HepG2 (cell line): ENCODE measurements around the gene ABCB6. TPM values are rescaled to one million over a fixed set of nuclear protein-coding genes. Genes with fewer than 3 reads are reported as not detected.

Experiments
- CCAR2 ChIP-seq: fragments of 200-400 bp; formaldehyde crosslinking; optimal IDR thresholded peaks from 2 replicates; pipeline ENCODE3; 2018; ENCODE audit warnings: low read depth, mild to moderate bottlenecking, low read length, moderate library complexity
- CREB1 ChIP-seq, 2 experiments: fragments of 450-650 bp in 1 of 2; IDR thresholded peaks; 2 replicates each; pipeline ENCODE4 v1.6.1; 2016 to 2017; ENCODE audit warnings: control low read depth in 1 of 2, mild to moderate bottlenecking in 1 of 2, missing compliant biosample characterization in 1 of 2, missing genetic modification characterization in 1 of 2
- EHMT2 ChIP-seq: fragments of 200-600 bp; sonication (generic); IDR thresholded peaks from 2 replicates; pipeline ENCODE4 v1.7.0; 2017; ENCODE audit warnings: antibody characterized with exemption, low read depth, low read length, borderline replicate concordance
- ETV5 ChIP-seq: IDR thresholded peaks from 2 replicates; pipeline ENCODE4 v1.6.1; 2018; ENCODE audit warnings: missing biosample characterization, missing genetic modification reagents, inconsistent platforms, borderline replicate concordance
- HCFC1 ChIP-seq: fragments of 150-350 bp; IDR thresholded peaks from 2 replicates; pipeline ENCODE4 v1.6.1; 2014; ENCODE audit warnings: low read depth, low read length
- KDM1A ChIP-seq: IDR thresholded peaks from 2 replicates; pipeline ENCODE4 v1.6.1; 2016; ENCODE audit warnings: missing compliant biosample characterization
- KDM5B ChIP-seq: sonication (generic); formaldehyde crosslinking; IDR thresholded peaks from 2 replicates; pipeline ENCODE4 v1.4.0; 2020; ENCODE audit warnings: missing genetic modification reagents, mild to moderate bottlenecking, borderline replicate concordance
- POGZ ChIP-seq: sonication (generic); formaldehyde crosslinking; IDR thresholded peaks from 2 replicates; pipeline ENCODE4 v1.4.0; 2020; ENCODE audit warnings: mild to moderate bottlenecking, missing genetic modification reagents
- POLR2AphosphoS5 ChIP-seq: IDR thresholded peaks from 2 replicates; pipeline ENCODE4 v1.6.1; 2012; ENCODE audit warnings: low read depth, low read length
- RFXAP ChIP-seq: sonication (generic); formaldehyde crosslinking; IDR thresholded peaks from 2 replicates; pipeline ENCODE4 v1.4.0; 2020; ENCODE audit warnings: missing genetic modification reagents, borderline replicate concordance
- ZFP37 ChIP-seq: sonication (generic); formaldehyde crosslinking; IDR thresholded peaks from 2 replicates; pipeline ENCODE4 v1.4.0; 2020; ENCODE audit warnings: missing genetic modification reagents, borderline replicate concordance
- ZFP82 ChIP-seq: sonication (generic); formaldehyde crosslinking; IDR thresholded peaks from 2 replicates; pipeline ENCODE4 v1.5.1; 2020; ENCODE audit warnings: mild to moderate bottlenecking, missing genetic modification reagents, borderline replicate concordance
- ZNF33B ChIP-seq: sonication (generic); formaldehyde crosslinking; IDR thresholded peaks from 2 replicates; pipeline ENCODE4 v1.5.1; 2020; ENCODE audit warnings: mild to moderate bottlenecking, missing genetic modification reagents
- ZNF354B ChIP-seq: sonication (generic); formaldehyde crosslinking; IDR thresholded peaks from 2 replicates; pipeline ENCODE4 v1.8.0; 2022; ENCODE audit warnings: mild to moderate bottlenecking, missing genetic modification reagents
- ZNF564 ChIP-seq: sonication (generic); formaldehyde crosslinking; IDR thresholded peaks from 2 replicates; pipeline ENCODE4 v1.8.1; 2023; ENCODE audit warnings: mild to moderate bottlenecking, missing genetic modification reagents
- polyA plus RNA-seq, 8 experiments: library from polyadenylated mRNA; depleted of rRNA in 3 of 8; stranded (reverse) in 7 of 8; unstranded in 1 of 8; fragments of >200 nt; fragmentation: Illumina TruSeq in 4 of 8; extraction: Trizol in 4 of 8; gene quantifications; 2 replicates each; pipeline versions ENCODE4 v1.2.1 to v1.2.3, GENCODE V29; 2011 to 2016; ENCODE audit warnings: low read depth in 4 of 8, missing spikeins in 1 of 8, mixed read lengths in 1 of 8; ENCODE audit not compliant: insufficient read depth in 1 of 8
- total RNA-seq, 5 experiments: library from RNA; depleted of rRNA; stranded (reverse); fragments of >200 nt; fragmentation: Illumina TruSeq; extraction: Trizol; gene quantifications; 2 replicates each; pipeline ENCODE4 v1.2.3, GENCODE V29; 2016; ENCODE audit warnings: low read depth in 1 of 5
- TF ChIP-seq, protein P1 (sequence below): sonication (generic); formaldehyde crosslinking; conservative IDR thresholded peaks from 2 replicates; pipeline ENCODE4 v1.4.0; 2020; ENCODE audit warnings: missing genetic modification reagents
- TF ChIP-seq, protein P2 (sequence below): sonication (generic); formaldehyde crosslinking; IDR thresholded peaks from 2 replicates; pipeline ENCODE4 v1.8.0; 2022; ENCODE audit warnings: mild to moderate bottlenecking, missing genetic modification reagents
- TF ChIP-seq, protein P3 (sequence below): sonication (generic); formaldehyde crosslinking; IDR thresholded peaks from 2 replicates; pipeline ENCODE4 v1.8.0; 2022; ENCODE audit warnings: mild to moderate bottlenecking, missing genetic modification reagents, moderate library complexity
- TF ChIP-seq, protein P4 (sequence below): IDR thresholded peaks from 2 replicates; pipeline ENCODE4 v1.6.1; 2016; ENCODE audit warnings: mild to moderate bottlenecking, missing biosample characterization, missing genetic modification reagents
- TF ChIP-seq, protein P5 (sequence below): sonication (generic); formaldehyde crosslinking; IDR thresholded peaks from 2 replicates; pipeline ENCODE4 v1.4.0; 2020; ENCODE audit warnings: missing genetic modification reagents
- TF ChIP-seq, protein P6 (sequence below): sonication (generic); formaldehyde crosslinking; IDR thresholded peaks from 2 replicates; pipeline ENCODE4 v1.4.0; 2020; ENCODE audit warnings: mild to moderate bottlenecking, missing genetic modification reagents

Gene ABCB6
- total and polyA plus RNA-seq, 2 of the 13 experiments (the other 11 are each of a cell fraction or from before 2014, with no cell fraction given) = 91.1 to 137 TPM

DNA sequence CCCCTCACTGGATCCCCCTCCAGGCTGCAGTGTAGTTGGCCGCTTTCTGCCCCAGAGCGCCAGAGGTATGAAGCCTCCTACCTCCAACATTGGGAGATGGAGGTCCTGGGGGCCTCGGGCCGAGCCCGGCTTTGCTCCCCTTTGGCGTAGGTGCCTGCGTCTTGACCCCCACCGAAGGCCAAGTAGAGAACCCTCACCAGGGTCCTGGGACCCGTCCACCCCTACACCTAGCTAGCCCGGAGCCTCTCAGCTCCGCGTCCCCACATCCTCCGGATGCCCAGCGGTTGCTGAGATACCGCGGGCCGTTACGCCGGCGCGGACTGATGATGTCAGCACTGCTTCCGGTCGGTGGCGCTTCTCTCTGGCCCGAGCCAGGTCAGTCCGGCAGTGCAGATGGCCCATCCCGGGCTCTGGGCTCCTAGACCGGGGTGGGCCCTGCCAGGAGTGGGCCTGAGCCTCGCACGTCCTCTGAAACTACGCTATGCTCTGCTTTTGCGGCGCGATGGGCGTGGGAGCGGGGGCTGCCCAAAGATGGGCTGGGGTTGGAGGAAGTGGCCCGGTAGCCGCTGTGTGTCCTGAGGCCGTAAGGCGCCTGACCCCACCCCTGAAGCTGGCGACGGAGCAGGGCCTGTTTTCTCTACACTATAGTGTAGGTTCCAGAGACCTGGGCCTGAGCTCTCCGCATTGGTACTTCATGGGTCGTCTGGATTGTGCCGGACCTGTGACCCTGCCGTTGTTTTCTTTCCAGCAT is 26.6 kb upstream of the ABCB6 start, which contains the start of the genes GLB1L and STK16 (continued):
- TF ChIP-seq, protein P1, sequence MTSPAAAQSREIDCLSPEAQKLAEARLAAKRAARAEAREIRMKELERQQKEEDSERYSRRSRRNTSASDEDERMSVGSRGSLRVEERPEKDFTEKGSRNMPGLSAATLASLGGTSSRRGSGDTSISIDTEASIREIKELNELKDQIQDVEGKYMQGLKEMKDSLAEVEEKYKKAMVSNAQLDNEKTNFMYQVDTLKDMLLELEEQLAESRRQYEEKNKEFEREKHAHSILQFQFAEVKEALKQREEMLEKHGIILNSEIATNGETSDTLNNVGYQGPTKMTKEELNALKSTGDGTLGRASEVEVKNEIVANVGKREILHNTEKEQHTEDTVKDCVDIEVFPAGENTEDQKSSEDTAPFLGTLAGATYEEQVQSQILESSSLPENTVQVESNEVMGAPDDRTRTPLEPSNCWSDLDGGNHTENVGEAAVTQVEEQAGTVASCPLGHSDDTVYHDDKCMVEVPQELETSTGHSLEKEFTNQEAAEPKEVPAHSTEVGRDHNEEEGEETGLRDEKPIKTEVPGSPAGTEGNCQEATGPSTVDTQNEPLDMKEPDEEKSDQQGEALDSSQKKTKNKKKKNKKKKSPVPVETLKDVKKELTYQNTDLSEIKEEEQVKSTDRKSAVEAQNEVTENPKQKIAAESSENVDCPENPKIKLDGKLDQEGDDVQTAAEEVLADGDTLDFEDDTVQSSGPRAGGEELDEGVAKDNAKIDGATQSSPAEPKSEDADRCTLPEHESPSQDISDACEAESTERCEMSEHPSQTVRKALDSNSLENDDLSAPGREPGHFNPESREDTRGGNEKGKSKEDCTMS (CRISPR knock-in tag) = peak; percentile 57; the same call in 1 of the 2 replicates
- TF ChIP-seq ZNF354B (CRISPR knock-in tag) (no peak), KDM5B (CRISPR knock-in tag) (peak; percentile 95), ETV5 (CRISPR knock-in tag) (peak; percentile 99), ZNF564 (CRISPR knock-in tag) (no peak), HCFC1 (peak; percentile 82), ZFP82 (CRISPR knock-in tag) (0 out of 2 replicates have a peak, but pooled peaks have one; percentile 69), KDM1A (peak; percentile 59; the same call in 1 of the 2 replicates), POLR2AphosphoS5 (peak; percentile 96), ZFP37 (CRISPR knock-in tag) (peak; percentile 89), CCAR2 (no peak), RFXAP (CRISPR knock-in tag) (peak; percentile 83; the same call in 1 of the 2 replicates), EHMT2 (no peak), CREB1 (IDR thresholded peaks at IDR 0.05) (peak; percentile 97), CREB1 (CRISPR knock-in tag; IDR thresholded peaks at IDR 0.05) (peak; percentile 100), POGZ (CRISPR knock-in tag) (peak; percentile 94), ZNF33B (no peak; the same call in 1 of the 2 replicates)
- TF ChIP-seq, protein P2, sequence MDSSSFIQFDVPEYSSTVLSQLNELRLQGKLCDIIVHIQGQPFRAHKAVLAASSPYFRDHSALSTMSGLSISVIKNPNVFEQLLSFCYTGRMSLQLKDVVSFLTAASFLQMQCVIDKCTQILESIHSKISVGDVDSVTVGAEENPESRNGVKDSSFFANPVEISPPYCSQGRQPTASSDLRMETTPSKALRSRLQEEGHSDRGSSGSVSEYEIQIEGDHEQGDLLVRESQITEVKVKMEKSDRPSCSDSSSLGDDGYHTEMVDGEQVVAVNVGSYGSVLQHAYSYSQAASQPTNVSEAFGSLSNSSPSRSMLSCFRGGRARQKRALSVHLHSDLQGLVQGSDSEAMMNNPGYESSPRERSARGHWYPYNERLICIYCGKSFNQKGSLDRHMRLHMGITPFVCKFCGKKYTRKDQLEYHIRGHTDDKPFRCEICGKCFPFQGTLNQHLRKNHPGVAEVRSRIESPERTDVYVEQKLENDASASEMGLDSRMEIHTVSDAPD = peak; percentile 33; the same call in 1 of the 2 replicates
- TF ChIP-seq, protein P3, sequence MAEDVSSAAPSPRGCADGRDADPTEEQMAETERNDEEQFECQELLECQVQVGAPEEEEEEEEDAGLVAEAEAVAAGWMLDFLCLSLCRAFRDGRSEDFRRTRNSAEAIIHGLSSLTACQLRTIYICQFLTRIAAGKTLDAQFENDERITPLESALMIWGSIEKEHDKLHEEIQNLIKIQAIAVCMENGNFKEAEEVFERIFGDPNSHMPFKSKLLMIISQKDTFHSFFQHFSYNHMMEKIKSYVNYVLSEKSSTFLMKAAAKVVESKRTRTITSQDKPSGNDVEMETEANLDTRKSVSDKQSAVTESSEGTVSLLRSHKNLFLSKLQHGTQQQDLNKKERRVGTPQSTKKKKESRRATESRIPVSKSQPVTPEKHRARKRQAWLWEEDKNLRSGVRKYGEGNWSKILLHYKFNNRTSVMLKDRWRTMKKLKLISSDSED = no peak
- TF ChIP-seq, protein P4, sequence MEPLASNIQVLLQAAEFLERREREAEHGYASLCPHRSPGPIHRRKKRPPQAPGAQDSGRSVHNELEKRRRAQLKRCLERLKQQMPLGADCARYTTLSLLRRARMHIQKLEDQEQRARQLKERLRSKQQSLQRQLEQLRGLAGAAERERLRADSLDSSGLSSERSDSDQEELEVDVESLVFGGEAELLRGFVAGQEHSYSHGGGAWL (CRISPR knock-in tag) = peak; percentile 94
- TF ChIP-seq, protein P5, sequence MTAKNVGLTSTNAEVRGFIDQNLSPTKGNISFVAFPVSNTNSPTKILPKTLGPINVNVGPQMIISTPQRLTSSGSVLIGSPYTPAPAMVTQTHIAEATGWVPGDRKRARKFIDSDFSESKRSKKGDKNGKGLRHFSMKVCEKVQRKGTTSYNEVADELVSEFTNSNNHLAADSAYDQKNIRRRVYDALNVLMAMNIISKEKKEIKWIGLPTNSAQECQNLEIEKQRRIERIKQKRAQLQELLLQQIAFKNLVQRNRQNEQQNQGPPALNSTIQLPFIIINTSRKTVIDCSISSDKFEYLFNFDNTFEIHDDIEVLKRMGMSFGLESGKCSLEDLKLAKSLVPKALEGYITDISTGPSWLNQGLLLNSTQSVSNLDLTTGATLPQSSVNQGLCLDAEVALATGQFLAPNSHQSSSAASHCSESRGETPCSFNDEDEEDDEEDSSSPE (CRISPR knock-in tag) = peak; percentile 65
- TF ChIP-seq, protein P6, sequence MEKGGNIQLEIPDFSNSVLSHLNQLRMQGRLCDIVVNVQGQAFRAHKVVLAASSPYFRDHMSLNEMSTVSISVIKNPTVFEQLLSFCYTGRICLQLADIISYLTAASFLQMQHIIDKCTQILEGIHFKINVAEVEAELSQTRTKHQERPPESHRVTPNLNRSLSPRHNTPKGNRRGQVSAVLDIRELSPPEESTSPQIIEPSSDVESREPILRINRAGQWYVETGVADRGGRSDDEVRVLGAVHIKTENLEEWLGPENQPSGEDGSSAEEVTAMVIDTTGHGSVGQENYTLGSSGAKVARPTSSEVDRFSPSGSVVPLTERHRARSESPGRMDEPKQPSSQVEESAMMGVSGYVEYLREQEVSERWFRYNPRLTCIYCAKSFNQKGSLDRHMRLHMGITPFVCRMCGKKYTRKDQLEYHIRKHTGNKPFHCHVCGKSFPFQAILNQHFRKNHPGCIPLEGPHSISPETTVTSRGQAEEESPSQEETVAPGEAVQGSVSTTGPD (CRISPR knock-in tag) = no peak
